ENCODE measurements around the gene FAM135A.

DNA sequence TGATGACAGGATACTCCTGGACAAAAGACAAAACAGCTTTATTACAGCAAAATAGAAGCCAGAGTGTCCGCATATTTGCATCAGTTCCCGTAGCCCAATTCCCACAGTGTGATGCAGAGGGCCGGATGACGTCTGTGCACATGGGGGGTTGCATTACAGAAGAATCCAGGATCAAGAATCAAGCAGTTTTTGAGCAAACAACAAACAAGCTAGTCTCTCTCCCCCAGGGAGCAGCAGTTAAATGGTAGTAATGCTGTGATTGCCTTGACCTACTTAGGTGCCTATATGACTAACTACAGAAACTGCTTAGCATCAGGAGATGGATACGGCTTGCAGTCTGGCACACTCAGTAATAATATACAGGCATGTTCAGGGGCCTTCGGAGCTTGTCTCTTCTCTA, 150.2 kb downstream of the FAM135A start:
- TF ChIP-seq, protein P1, sequence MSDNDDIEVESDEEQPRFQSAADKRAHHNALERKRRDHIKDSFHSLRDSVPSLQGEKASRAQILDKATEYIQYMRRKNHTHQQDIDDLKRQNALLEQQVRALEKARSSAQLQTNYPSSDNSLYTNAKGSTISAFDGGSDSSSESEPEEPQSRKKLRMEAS (IDR thresholded peaks at IDR 0.05; ENCODE audit: low read depth, low read length): no peak
- TF ChIP-seq, protein P2, sequence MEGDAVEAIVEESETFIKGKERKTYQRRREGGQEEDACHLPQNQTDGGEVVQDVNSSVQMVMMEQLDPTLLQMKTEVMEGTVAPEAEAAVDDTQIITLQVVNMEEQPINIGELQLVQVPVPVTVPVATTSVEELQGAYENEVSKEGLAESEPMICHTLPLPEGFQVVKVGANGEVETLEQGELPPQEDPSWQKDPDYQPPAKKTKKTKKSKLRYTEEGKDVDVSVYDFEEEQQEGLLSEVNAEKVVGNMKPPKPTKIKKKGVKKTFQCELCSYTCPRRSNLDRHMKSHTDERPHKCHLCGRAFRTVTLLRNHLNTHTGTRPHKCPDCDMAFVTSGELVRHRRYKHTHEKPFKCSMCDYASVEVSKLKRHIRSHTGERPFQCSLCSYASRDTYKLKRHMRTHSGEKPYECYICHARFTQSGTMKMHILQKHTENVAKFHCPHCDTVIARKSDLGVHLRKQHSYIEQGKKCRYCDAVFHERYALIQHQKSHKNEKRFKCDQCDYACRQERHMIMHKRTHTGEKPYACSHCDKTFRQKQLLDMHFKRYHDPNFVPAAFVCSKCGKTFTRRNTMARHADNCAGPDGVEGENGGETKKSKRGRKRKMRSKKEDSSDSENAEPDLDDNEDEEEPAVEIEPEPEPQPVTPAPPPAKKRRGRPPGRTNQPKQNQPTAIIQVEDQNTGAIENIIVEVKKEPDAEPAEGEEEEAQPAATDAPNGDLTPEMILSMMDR (IDR thresholded peaks at IDR 0.05; ENCODE audit: low read depth, low read length): no peak

All from NB4 (cell line).